GM21360 (cell line): Measurements from ENCODE around the gene BRIP1.
"Not testable (repeated sequence)": the region's sequence is repeated elsewhere in the genome, so short reads cannot be mapped to it uniquely, and the experiment has no call there.

Source experiments
- ATAC-seq: cut with Tn5 transposase; IDR thresholded peaks from one replicate; pipeline ENCODE4 v1.9.1; 2021; ENCODE audit warnings: mild to moderate bottlenecking, moderate library complexity; ENCODE audit not compliant: unreplicated experiment

Gene BRIP1

GRCh38 chr17:61806081-61806828 lies 57.1 kb downstream of the BRIP1 start:
- no peak for ATAC-seq

- no peak for ATAC-seq
These were observed 57.9 kb downstream of the BRIP1 start for GRCh38 chr17:61805399-61805798.

GRCh38 chr17:61803796-61804195 lies 59.5 kb downstream of the BRIP1 start:
- no peak for ATAC-seq

- ATAC-seq: no peak
These were observed 60.1 kb downstream of the BRIP1 start for GRCh38 chr17:61803216-61803615.

- ATAC-seq: no peak
These were observed 63.4 kb downstream of the BRIP1 start for GRCh38 chr17:61799812-61800484.

GRCh38 chr17:61797283-61797682 lies 66.0 kb downstream of the BRIP1 start:
- ATAC-seq: no peak

GRCh38 chr17:61795546-61795945 lies 67.8 kb downstream of the BRIP1 start:
- no peak for ATAC-seq

- ATAC-seq: no peak
These were observed 68.5 kb downstream of the BRIP1 start for GRCh38 chr17:61794792-61795191.

GRCh38 chr17:61794242-61794641 lies 69.1 kb downstream of the BRIP1 start:
- no peak for ATAC-seq

GRCh38 chr17:61793565-61793964 lies 69.8 kb downstream of the BRIP1 start:
- no peak for ATAC-seq

GRCh38 chr17:61789872-61790271 lies 73.5 kb downstream of the BRIP1 start:
- no peak for ATAC-seq

- no peak for ATAC-seq
These were observed 77.2 kb downstream of the BRIP1 start for GRCh38 chr17:61786088-61786487.

- ATAC-seq: no peak
These were observed 78.8 kb downstream of the BRIP1 start for GRCh38 chr17:61784510-61784909.

- ATAC-seq: no peak
These were observed 79.6 kb downstream of the BRIP1 start for GRCh38 chr17:61783556-61784304.

- no peak for ATAC-seq
These were observed 80.2 kb downstream of the BRIP1 start for GRCh38 chr17:61783120-61783519.

GRCh38 chr17:61782683-61783082 lies 80.6 kb downstream of the BRIP1 start:
- no peak for ATAC-seq

- ATAC-seq: no peak
These were observed 88.0 kb downstream of the BRIP1 start for GRCh38 chr17:61775364-61775763.

GRCh38 chr17:61774724-61775123 lies 88.6 kb downstream of the BRIP1 start:
- ATAC-seq: no peak

GRCh38 chr17:61774087-61774486 lies 89.2 kb downstream of the BRIP1 start:
- ATAC-seq: not testable (repeated sequence)

GRCh38 chr17:61770752-61771533 lies 92.4 kb downstream of the BRIP1 start:
- no peak for ATAC-seq

GRCh38 chr17:61770043-61770442 lies 93.3 kb downstream of the BRIP1 start:
- no peak for ATAC-seq
